Activated B cell treated with CpG ODN at 0.5 μM for 24 hours (primary cell): Measurements from ENCODE around the gene SRRM1. TPM values are rescaled to one million over a fixed set of nuclear protein-coding genes. Genes with fewer than 3 reads are reported as not detected.
"Not testable (repeated sequence)": the region's sequence is repeated elsewhere in the genome, so short reads cannot be mapped to it uniquely, and the experiment has no call there.

Experiments used
- ATAC-seq: fragments of 200-7000 bp; cut with Tn5 transposase; one replicate; pipeline ENCODE4 v1.10.0; 2021; ENCODE audit warnings: low read depth, mild to moderate bottlenecking, moderate library complexity
- CTCF ChIA-PET: fragments of 350-600 bp; sonication (Branson Sonifier 250); formaldehyde crosslinking; loops from one replicate; lab custom pipeline; 2021; ENCODE audit warnings: antibody characterized with exemption; lab: Charles Lee
- POLR2A ChIA-PET: fragments of 350-600 bp; sonication (Branson Sonifier 250); formaldehyde crosslinking; loops from one replicate; lab custom pipeline; 2021; ENCODE audit warnings: antibody characterized with exemption; lab: Charles Lee
- DNase-seq: peaks from one replicate; pipeline ENCODE4 v3.0.0; 2022
- H3K27ac Mint-ChIP-seq: one replicate; pipeline ENCODE4 v1.8.0; 2020; ENCODE audit warnings: mixed read lengths
- H3K27me3 Mint-ChIP-seq: one replicate; pipeline ENCODE4 v1.8.0; 2021; ENCODE audit warnings: mixed read lengths
- H3K36me3 Mint-ChIP-seq: one replicate; pipeline ENCODE4 v1.8.0; 2021; ENCODE audit warnings: low read depth, mixed read lengths
- H3K4me1 Mint-ChIP-seq: one replicate; pipeline ENCODE4 v1.8.0; 2021; ENCODE audit warnings: mixed read lengths
- H3K4me3 Mint-ChIP-seq: one replicate; pipeline ENCODE4 v1.8.0; 2020; ENCODE audit warnings: mild to moderate bottlenecking, mixed read lengths
- H3K9me3 Mint-ChIP-seq: one replicate; pipeline ENCODE4 v1.8.0; 2020; ENCODE audit warnings: mixed read lengths
- CTCF ChIP-seq: fragments of 200-600 bp; IDR thresholded peaks from one replicate; pipeline ENCODE4 v1.8.0; 2022; ENCODE audit warnings: antibody characterized with exemption, mild to moderate bottlenecking
- intact Hi-C: fragments of 100-400 bp; cut with micrococcal nuclease; formaldehyde crosslinking; loops from one replicate; pipeline ENCODE4 v1.15.1; 2024
- total RNA-seq: library from RNA; stranded (reverse); gene quantifications from 2 replicates; pipeline ENCODE4 v1.2.3, GENCODE V29; 2022

Gene SRRM1
- total RNA-seq, 1 donor from 2014 or later, result 220 TPM

GRCh38 chr1:24714859-24715520 lies 71.9 kb downstream of the SRRM1 start:
- ChIA-PET POLR2A (no interaction called here), CTCF (no interaction called here)
- Mint-ChIP-seq H3K4me3 (no peak overlapping the region), H3K27me3 (no peaks in the 10 kb centered on the region), H3K9me3 (no peaks in the 10 kb centered on the region), H3K27ac (no peak overlapping the region), H3K36me3 (no peaks in the 10 kb centered on the region), H3K4me1 (no peaks in the 10 kb centered on the region)
- no peak for TF ChIP-seq CTCF
- ATAC-seq (no peak), DNase-seq (no peak)
- intact Hi-C loops, result no loop called here

- Mint-ChIP-seq H3K27ac (no peak overlapping the region), H3K36me3 (no peaks in the 10 kb centered on the region), H3K4me1 (no peaks in the 10 kb centered on the region), H3K9me3 (no peaks in the 10 kb centered on the region), H3K4me3 (no peak overlapping the region), H3K27me3 (no peaks in the 10 kb centered on the region)
- TF ChIP-seq CTCF, result no peak
- intact Hi-C loops, result no loop called here
- CTCF ChIA-PET, result no interaction called here
- POLR2A ChIA-PET, result no interaction called here
- DNase-seq (no peak), ATAC-seq (no peak)
Measured at GRCh38 chr1:24715658-24716057, 72.6 kb downstream of the SRRM1 start.

GRCh38 chr1:24717887-24718650 lies 75.0 kb downstream of the SRRM1 start:
- Mint-ChIP-seq H3K27me3 (no peaks in the 10 kb centered on the region), H3K4me3 (no peak overlapping the region), H3K36me3 (no peaks in the 10 kb centered on the region), H3K27ac (no peak overlapping the region), H3K9me3 (no peaks in the 10 kb centered on the region), H3K4me1 (no peaks in the 10 kb centered on the region)
- ChIA-PET POLR2A (no interaction called here), CTCF (interaction anchor here (0.9 kb wide), 1 partner anchor 113 kb away, joined by 3 read pairs; no protein-coding TSS in a partner anchor)
- TF ChIP-seq CTCF, result no peak
- no peak for ATAC-seq
- intact Hi-C loops, result no loop called here
- DNase-seq, result no peak

GRCh38 chr1:24720152-24720551 lies 77.0 kb downstream of the SRRM1 start:
- ChIA-PET POLR2A (interaction anchor here (1.3 kb wide), 1 partner anchor 13 kb away, joined by 5 read pairs; no protein-coding TSS in a partner anchor), CTCF (no interaction called here)
- H3K4me3 Mint-ChIP-seq, result no peak overlapping the region
- no peak overlapping the region for H3K27ac Mint-ChIP-seq
- H3K9me3 Mint-ChIP-seq, result no peaks in the 10 kb centered on the region
- H3K36me3 Mint-ChIP-seq, result no peaks in the 10 kb centered on the region
- H3K4me1 Mint-ChIP-seq, result no peaks in the 10 kb centered on the region
- ATAC-seq (no peak), DNase-seq (no peak)
- TF ChIP-seq CTCF, result no peak
- intact Hi-C loops, result no loop called here
- no peaks in the 10 kb centered on the region for H3K27me3 Mint-ChIP-seq

- TF ChIP-seq CTCF, result no peak
- Mint-ChIP-seq H3K27ac (no peak overlapping the region), H3K9me3 (no peaks in the 10 kb centered on the region), H3K27me3 (no peaks in the 10 kb centered on the region), H3K36me3 (no peaks in the 10 kb centered on the region), H3K4me1 (peaks cover under 1% of the 10 kb centered on the region), H3K4me3 (no peak overlapping the region)
- DNase-seq (no peak), ATAC-seq (no peak)
- CTCF ChIA-PET, result no interaction called here
- intact Hi-C loops, result no loop called here
- POLR2A ChIA-PET, result interaction anchor here (0.7 kb wide), 1 partner anchor 16 kb away, joined by 3 read pairs; no protein-coding TSS in a partner anchor
Measured at GRCh38 chr1:24721533-24721932, 78.4 kb downstream of the SRRM1 start.

- H3K9me3 Mint-ChIP-seq, H3K27me3 Mint-ChIP-seq, ATAC-seq, DNase-seq, H3K36me3 Mint-ChIP-seq, intact Hi-C loops, H3K4me1 Mint-ChIP-seq, H3K27ac Mint-ChIP-seq: not testable (repeated sequence)
- ChIA-PET POLR2A (interaction anchor here (0.6 to 0.7 kb wide), 2 partner anchors 17 to 18 kb away, joined by 3 to 5 read pairs; no protein-coding TSS in a partner anchor), CTCF (interaction anchor here (1.4 kb wide), 1 partner anchor 34 kb away, joined by 4 read pairs; no protein-coding TSS in a partner anchor)
- H3K4me3 Mint-ChIP-seq, result peak overlapping the region; percentile 56
Measured at GRCh38 chr1:24722073-24723035, 79.3 kb downstream of the SRRM1 start.
